Measurements from ENCODE around the gene TBP.
"Not testable (repeated sequence)": the region's sequence is repeated elsewhere in the genome, so short reads cannot be mapped to it uniquely, and the experiment has no call there.

Gene TBP

GRCh38 chr6:170554013-170554795 is at the start of gene TBP:
Gene TBP, plus strand, starts transcription at chr6:170554369. Its CDS starts 2,661 bp downstream, at chr6:170557030.
- DNase-seq (ENCODE audit: low read depth in 2 of 2) = peak; percentile 95 to 97

GRCh38 chr6:170504479-170504878 is 49.7 kb upstream of the TBP start:
- no peak for DNase-seq (ENCODE audit: low read depth in 2 of 2)

DNA sequence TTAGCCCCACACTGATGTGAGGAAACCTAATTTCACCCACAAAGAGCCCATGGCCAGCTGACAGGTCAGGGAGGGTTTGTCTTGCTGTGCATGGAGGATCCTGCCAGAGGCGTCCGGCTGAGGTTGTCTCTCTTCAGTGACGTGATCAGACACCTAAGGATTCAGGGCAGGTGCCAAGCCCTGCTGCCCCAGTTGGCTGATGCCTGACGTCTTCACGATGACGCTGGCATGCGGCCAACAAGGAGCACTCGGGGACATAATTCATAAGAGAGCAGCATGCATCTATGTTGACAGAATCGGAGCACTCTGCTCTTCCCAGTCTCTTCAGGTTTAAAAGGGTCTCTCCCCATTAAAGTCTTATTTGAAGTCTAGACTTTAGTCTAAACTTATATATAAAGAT is 48.9 kb upstream of the TBP start:
- DNase-seq (ENCODE audit: low read depth in 2 of 2) = no peak

DNA sequence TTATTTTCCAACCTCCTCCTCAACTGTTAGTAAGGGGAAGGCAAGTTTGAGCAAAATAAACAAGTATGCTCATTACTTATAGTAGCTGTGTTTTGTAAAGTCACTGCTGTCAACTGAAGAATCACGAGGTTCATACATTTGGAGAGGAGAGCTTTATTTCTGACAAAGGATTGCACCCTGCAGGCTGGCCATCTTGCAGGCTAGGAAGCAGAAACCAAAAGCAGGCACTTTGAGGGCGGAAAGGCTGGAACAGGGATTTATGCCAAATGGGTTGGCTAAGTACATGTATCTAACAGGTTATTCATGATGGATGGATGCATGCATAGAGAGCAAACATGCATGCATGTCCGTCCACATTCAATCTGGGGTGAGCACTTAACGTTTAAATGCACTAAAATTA is 47.7 kb upstream of the TBP start:
- DNase-seq (ENCODE audit: low read depth in 2 of 2) = no peak

DNA sequence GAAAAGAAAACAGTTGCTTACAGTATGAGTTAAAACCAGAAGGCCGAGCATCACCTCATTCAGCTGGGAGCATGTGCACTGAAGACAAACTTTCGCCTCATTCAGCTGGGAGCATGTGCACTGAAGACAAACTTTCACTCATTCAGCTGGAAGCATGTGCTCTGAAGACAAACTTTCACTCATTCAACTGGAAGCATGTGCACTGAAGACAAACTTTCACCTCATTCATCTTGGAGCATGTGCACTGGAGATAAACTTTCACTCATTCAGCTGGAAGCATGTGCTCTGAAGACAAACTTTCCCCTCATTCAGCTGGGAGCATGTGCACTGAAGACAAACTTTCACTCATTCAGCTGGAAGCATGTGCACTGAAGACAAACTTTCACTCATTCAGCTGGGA is 46.4 kb upstream of the TBP start:
- DNase-seq (ENCODE audit: low read depth in 2 of 2) = not testable (repeated sequence)

GRCh38 chr6:170508275-170508674 is 45.9 kb upstream of the TBP start:
- not testable (repeated sequence) for DNase-seq (ENCODE audit: low read depth in 2 of 2)

DNA sequence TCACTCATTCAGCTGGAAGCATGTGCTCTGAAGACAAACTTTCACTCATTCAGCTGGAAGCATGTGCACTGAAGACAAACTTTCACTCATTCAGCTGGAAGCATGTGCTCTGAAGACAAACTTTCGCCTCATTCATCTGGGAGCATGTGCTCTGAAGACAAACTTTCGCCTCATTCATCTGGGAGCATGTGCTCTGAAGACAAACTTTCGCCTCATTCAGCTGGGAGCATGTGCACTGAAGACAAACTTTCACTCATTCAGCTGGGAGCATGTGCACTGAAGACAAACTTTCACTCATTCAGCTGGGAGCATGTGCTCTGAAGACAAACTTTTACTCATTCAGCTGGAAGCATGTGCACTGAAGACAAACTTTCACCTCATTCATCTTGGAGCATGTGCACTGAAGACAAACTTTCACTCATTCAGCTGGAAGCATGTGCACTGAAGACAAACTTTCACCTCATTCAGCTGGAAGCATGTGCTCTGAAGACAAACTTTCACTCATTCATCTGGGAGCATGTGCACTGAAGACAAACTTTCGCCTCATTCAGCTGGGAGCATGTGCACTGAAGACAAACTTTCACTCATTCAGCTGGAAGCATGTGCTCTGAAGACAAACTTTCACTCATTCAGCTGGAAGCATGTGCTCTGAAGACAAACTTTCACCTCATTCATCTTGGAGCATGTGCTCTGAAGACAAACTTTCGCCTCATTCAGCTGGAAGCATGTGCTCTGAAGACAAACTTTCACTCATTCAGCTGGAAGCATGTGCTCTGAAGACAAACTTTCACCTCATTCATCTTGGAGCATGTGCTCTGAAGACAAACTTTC is 45.1 kb upstream of the TBP start:
- DNase-seq (ENCODE audit: low read depth in 2 of 2) = not testable (repeated sequence)

DNA sequence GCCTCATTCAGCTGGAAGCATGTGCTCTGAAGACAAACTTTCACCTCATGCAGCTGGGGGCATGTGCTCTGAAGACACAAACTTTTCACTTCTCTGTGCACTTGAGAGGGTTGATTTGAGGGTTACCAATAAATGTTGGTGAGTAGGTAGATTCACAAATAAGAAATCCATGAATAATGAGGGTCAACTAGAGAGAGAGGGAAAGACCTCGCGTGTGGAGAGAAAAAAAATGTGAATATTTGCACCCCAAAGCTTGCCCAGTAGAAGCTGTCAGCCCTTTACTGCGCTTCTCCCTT is 44.5 kb upstream of the TBP start:
- DNase-seq (ENCODE audit: low read depth in 2 of 2) = no peak

DNA sequence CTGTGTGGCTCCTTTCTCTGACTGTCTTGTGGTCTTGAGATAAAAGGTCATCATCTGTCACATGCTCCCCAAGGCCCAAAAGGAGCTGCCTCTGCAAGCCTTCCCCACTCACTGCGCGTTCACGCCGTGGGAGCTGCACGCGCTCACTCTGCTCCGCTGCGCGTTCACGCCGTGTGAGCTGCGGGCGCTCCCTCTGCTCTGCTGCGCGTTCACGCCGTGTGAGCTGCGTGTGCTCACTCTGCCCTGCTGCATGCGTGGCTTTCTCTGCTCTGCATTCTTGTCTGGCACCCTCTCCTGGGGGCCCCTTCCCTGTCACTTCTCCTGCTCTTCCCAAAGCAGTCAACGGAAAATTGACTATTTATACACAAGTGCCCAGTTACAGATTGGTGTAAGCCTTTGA is 43.5 kb upstream of the TBP start:
- DNase-seq (ENCODE audit: low read depth in 2 of 2) = no peak

DNA sequence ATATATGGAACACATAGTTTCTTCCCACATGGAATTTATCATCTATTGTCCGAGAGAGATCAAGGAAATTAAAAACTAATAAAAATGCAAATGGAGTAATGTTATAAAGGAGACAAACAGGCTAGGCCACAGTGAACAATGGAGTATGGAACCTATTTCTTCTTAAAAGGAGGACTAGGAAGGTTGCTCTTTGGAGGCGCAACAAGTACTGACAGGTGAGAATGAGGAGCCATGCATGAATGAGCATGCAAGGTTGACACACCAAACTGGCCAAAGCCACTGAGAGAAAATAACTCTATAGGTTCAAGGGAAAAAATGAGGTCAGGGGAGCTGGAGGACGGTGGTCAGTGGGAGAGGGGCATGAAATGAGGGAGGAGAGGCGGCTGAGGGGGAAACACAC is 41.9 kb upstream of the TBP start:
- DNase-seq (ENCODE audit: low read depth in 2 of 2) = no peak

DNA sequence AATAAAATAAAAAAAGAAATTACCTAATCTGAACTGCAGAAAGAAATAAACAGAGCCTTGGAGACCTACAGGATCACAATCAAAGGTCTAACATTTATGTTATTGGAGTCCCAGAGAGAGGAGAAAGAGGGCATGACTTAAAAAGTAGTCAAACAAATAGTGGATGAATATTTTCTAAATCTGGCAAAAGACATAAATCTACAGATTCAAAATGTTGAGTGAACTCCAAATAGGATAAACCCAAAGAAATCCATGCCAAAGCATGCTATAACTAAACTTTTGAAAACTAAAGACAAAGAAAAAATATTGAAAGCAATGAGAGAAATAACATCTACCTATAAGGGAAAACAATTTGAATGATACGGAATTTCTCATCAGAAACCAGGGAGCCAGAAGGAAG is 39.3 kb upstream of the TBP start:
- DNase-seq (ENCODE audit: low read depth in 2 of 2) = no peak

- peak in 1 of 2 donors; percentile 6 for DNase-seq (ENCODE audit: low read depth in 2 of 2)
Measured at GRCh38 chr6:170516783-170517616, 37.2 kb upstream of the TBP start.

GRCh38 chr6:170522565-170523183 is 31.5 kb upstream of the TBP start:
- DNase-seq (ENCODE audit: low read depth in 2 of 2) = no peak

- no peak for DNase-seq (ENCODE audit: low read depth in 2 of 2)
Measured at GRCh38 chr6:170523256-170524171, 30.7 kb upstream of the TBP start.

DNA sequence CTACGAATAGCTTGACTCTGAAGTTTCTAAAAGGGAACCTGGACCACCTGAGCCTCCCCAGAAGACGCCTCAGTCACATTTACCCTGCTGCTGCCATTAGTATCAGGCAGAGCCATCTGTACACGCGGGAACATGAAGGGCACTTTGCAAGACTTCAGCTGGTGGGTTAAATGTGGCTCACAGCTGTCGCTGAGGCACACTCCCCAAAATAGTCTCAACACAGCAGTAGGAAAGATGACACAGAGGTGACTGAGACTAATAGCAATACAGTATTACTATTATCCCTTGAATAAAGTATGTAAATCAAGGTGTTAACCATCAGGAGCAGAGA is 30.0 kb upstream of the TBP start:
- no peak for DNase-seq (ENCODE audit: low read depth in 2 of 2)

- DNase-seq (ENCODE audit: low read depth in 2 of 2) = no peak
Measured at GRCh38 chr6:170525795-170526194, 28.4 kb upstream of the TBP start.

- not testable (repeated sequence) for DNase-seq (ENCODE audit: low read depth in 2 of 2)
Measured at GRCh38 chr6:170527995-170528394, 26.2 kb upstream of the TBP start.

- DNase-seq (ENCODE audit: low read depth in 2 of 2) = peak; percentile 35 to 39
Measured at GRCh38 chr6:170529839-170530469, 24.2 kb upstream of the TBP start.

- DNase-seq (ENCODE audit: low read depth in 2 of 2) = no peak
Measured at GRCh38 chr6:170532867-170533488, 21.2 kb upstream of the TBP start.

- DNase-seq (ENCODE audit: low read depth in 2 of 2) = no peak
Measured at GRCh38 chr6:170533792-170534191, 20.4 kb upstream of the TBP start.
